ENCODE measurements around the gene POU2F3.

GRCh38 chr11:120227228-120227852 is 12.6 kb upstream of the POU2F3 start:
- TF ChIP-seq CTCF (IDR thresholded peaks at IDR 0.05) (no peak), POLR2A (IDR thresholded peaks at IDR 0.05) (no peak)

Measured in body of pancreas (tissue), 4 donors.